Endothelial cell of umbilical vein (primary cell): Measurements from ENCODE around the gene ERLEC1. TPM values are rescaled to one million over a fixed set of nuclear protein-coding genes. Genes with fewer than 3 reads are reported as not detected.

ENCODE experiments used
- BruUV-seq: library from RNA; stranded (reverse); fragments of 400-500 nt; replicated peaks from 2 replicates; lab custom pipeline; 2021; lab: Mats Ljungman, UMichigan
- CTCF ChIA-PET: fragments of 300-600, 350-600 bp; sonication (Branson Sonifier 250); formaldehyde crosslinking; loops from one replicate; lab custom pipeline; 2021; ENCODE audit warnings: antibody characterized with exemption, inconsistent platforms; lab: Charles Lee
- POLR2A ChIA-PET: fragments of 300-600, 350-600 bp; sonication (Branson Sonifier 250); formaldehyde crosslinking; loops from one replicate; lab custom pipeline; 2021; ENCODE audit warnings: antibody characterized with exemption, inconsistent platforms; lab: Charles Lee
- DNase-seq: peaks from one replicate; pipeline ENCODE4 v3.0.0-alpha.2; 2011; ENCODE audit warnings: low read depth, low spot score
- FAIRE-seq: peaks from 2 replicates; lab custom pipeline; 2011; peaks lifted over from hg19 to GRCh38; lab: Jason Lieb, UNC
- H2AFZ ChIP-seq: 2 replicates; pipeline ENCODE4 v1.6.0; 2012; ENCODE audit warnings: low read depth, low read length, control low read depth, inconsistent platforms
- H3K27ac ChIP-seq: 2 replicates; pipeline ENCODE4 v1.5.1; 2011; ENCODE audit warnings: low read depth, mild to moderate bottlenecking, control low read depth, low read length, moderate library complexity; ENCODE audit not compliant: insufficient read depth
- H3K27me3 ChIP-seq, 2 experiments: 2 replicates each; pipeline versions ENCODE4 v1.6.0 to v1.6.1; 2011; ENCODE audit warnings: low read length in 2 of 2, mixed read lengths in 1 of 2; ENCODE audit not compliant: control insufficient read depth in 2 of 2, insufficient read depth in 2 of 2
- H3K36me3 ChIP-seq, 2 experiments: 2 replicates in 1 of 2; 3 replicates in 1 of 2; pipeline ENCODE4 v1.5.1; 2011; ENCODE audit warnings: low read length in 2 of 2, mild to moderate bottlenecking in 1 of 2, moderate library complexity in 1 of 2; ENCODE audit not compliant: control insufficient read depth in 2 of 2, insufficient read depth in 2 of 2; ENCODE audit errors: extremely low read depth in 1 of 2
- H3K4me1 ChIP-seq: 3 replicates; pipeline ENCODE4 v1.5.1; 2011; ENCODE audit warnings: mild to moderate bottlenecking, low read length; ENCODE audit not compliant: control insufficient read depth, insufficient read depth; ENCODE audit errors: extremely low read depth
- H3K4me2 ChIP-seq: 2 replicates; pipeline ENCODE4 v1.6.1; 2011; ENCODE audit warnings: low read length, control low read depth, mixed read lengths; ENCODE audit not compliant: insufficient read depth
- H3K4me3 ChIP-seq, 3 experiments: fragments of 200-600 bp in 1 of 3; sonication (generic), shearing (Covaris generic) in 1 of 3; replicated peaks in 1 of 3; 2 replicates each; pipeline ENCODE4 v1.5.1; 2011 to 2016; ENCODE audit warnings: control low read depth in 3 of 3, low read length in 3 of 3, mild to moderate bottlenecking in 2 of 3, inconsistent platforms in 1 of 3, low read depth in 1 of 3, moderate library complexity in 1 of 3; ENCODE audit not compliant: insufficient read depth in 1 of 3
- H3K79me2 ChIP-seq: 2 replicates; pipeline ENCODE4 v1.6.0; 2012; ENCODE audit warnings: low read length, inconsistent platforms; ENCODE audit not compliant: control insufficient read depth, insufficient read depth
- H3K9ac ChIP-seq: replicated peaks from 2 replicates; pipeline ENCODE3; 2011; ENCODE audit warnings: low read length, control low read depth; ENCODE audit not compliant: insufficient read depth; ENCODE audit errors: extremely low read depth
- H3K9me1 ChIP-seq: replicated peaks from 3 replicates; pipeline ENCODE4 v1.6.0; 2011; ENCODE audit warnings: mild to moderate bottlenecking, low read length; ENCODE audit not compliant: control insufficient read depth, insufficient read depth; ENCODE audit errors: extremely low read depth
- H3K9me3 ChIP-seq: replicated peaks from 2 replicates; pipeline ENCODE4 v1.5.1; 2012; ENCODE audit warnings: low read length, inconsistent platforms; ENCODE audit not compliant: control insufficient read depth, insufficient read depth
- H4K20me1 ChIP-seq: replicated peaks from 2 replicates; pipeline ENCODE3; 2011; ENCODE audit warnings: mild to moderate bottlenecking, low read length; ENCODE audit not compliant: control insufficient read depth, insufficient read depth; ENCODE audit errors: extremely low read depth
- CTCF ChIP-seq, 2 donors: IDR thresholded peaks; 1 replicate in 1 of 2; 2 replicates in 1 of 2; pipeline ENCODE4 v1.5.1; 2011; ENCODE audit warnings: low read length in 2 of 2, mild to moderate bottlenecking in 2 of 2, moderate library complexity in 2 of 2, control low read depth in 1 of 2, inconsistent platforms in 1 of 2, low read depth in 1 of 2; ENCODE audit not compliant: insufficient read depth in 1 of 2; ENCODE audit errors: extremely low read depth in 1 of 2
- EZH2 ChIP-seq: IDR thresholded peaks from 2 replicates; pipeline ENCODE4 v1.6.1; 2012; ENCODE audit warnings: borderline replicate concordance, low read depth, mild to moderate bottlenecking, moderate library complexity, low read length, inconsistent platforms; ENCODE audit not compliant: severe bottlenecking
- FOS ChIP-seq: IDR thresholded peaks from 2 replicates; pipeline ENCODE4 v1.6.1; 2011; ENCODE audit warnings: mild to moderate bottlenecking, low read length, moderate library complexity, borderline replicate concordance; ENCODE audit not compliant: insufficient read depth
- GATA2 ChIP-seq: IDR thresholded peaks from 2 replicates; pipeline ENCODE4 v1.7.0; 2011; ENCODE audit warnings: low read depth, mild to moderate bottlenecking, moderate library complexity, mixed read lengths, low read length; ENCODE audit not compliant: insufficient read length, insufficient read depth
- JUN ChIP-seq: IDR thresholded peaks from 2 replicates; pipeline ENCODE4 v1.6.1; 2011; ENCODE audit warnings: borderline replicate concordance, low read depth; ENCODE audit not compliant: insufficient read length, insufficient read depth
- MAX ChIP-seq: IDR thresholded peaks from 2 replicates; pipeline ENCODE4 v1.6.1; 2011; ENCODE audit not compliant: insufficient read depth, insufficient read length
- MYC ChIP-seq: IDR thresholded peaks from one replicate; pipeline ENCODE4 v1.6.1; 2011; ENCODE audit warnings: mild to moderate bottlenecking, low read depth, low read length
- POLR2A ChIP-seq: IDR thresholded peaks from 2 replicates; pipeline ENCODE4 v1.6.1; 2012; ENCODE audit warnings: low read depth, mild to moderate bottlenecking, control low read depth, low read length
- POLR2AphosphoS5 ChIP-seq: IDR thresholded peaks from 2 replicates; pipeline ENCODE4 v1.6.1; 2012; ENCODE audit warnings: low read depth, mild to moderate bottlenecking, control low read depth, low read length, moderate library complexity; ENCODE audit not compliant: insufficient read depth
- dilution Hi-C: fragments of 300-500 bp; cut with MboI; formaldehyde crosslinking; loops from one replicate; pipeline ENCODE4 v1.15.0; 2019; ENCODE audit warnings: low sequenced_read_pairs; ENCODE audit not compliant: extremely low pct_ligation_motif_present
- intact Hi-C: fragments of 100-400 bp; cut with micrococcal nuclease; formaldehyde crosslinking; loops from one replicate; pipeline ENCODE4 v1.10.0; 2022
- polyA plus RNA-seq, 4 experiments: library from polyadenylated mRNA; depleted of rRNA in 3 of 4; stranded (reverse) in 3 of 4; unstranded in 1 of 4; fragments of >200 nt; gene quantifications; 2 replicates each; pipeline versions ENCODE4 v1.2.1 to v1.2.3, GENCODE V29; 2011 to 2012; ENCODE audit warnings: missing spikeins in 1 of 4
- total RNA-seq: library from RNA; stranded (reverse); gene quantifications from 2 replicates; pipeline ENCODE4 v1.2.3, GENCODE V29; 2021

Gene ERLEC1
- total and polyA plus RNA-seq, 2 donors (not counting 3 experiments of a cell fraction or from before 2014, with no cell fraction given) = 23.1 to 37.6 TPM

GRCh38 chr2:53863538-53864227 is 76.8 kb downstream of the ERLEC1 start:
- peaks cover 7 to 21% of the 10 kb centered on the region in 2 experiments for H3K36me3 ChIP-seq
- H2AFZ ChIP-seq = no peak overlapping the region
- H3K4me1 ChIP-seq = no peaks in the 10 kb centered on the region
- no peaks in the 10 kb centered on the region for H4K20me1 ChIP-seq
- H3K79me2 ChIP-seq = no peaks in the 10 kb centered on the region
- dilution Hi-C loops = no loop called here
- no peaks in the 10 kb centered on the region for H3K27me3 ChIP-seq
- H3K9me3 ChIP-seq = no peaks in the 10 kb centered on the region
- no TSS peak for BruUV-seq
- ChIA-PET POLR2A (no interaction called here), CTCF (no interaction called here)
- no peak overlapping the region for H3K27ac ChIP-seq
- no peaks in the 10 kb centered on the region for H3K9me1 ChIP-seq
- no peak overlapping the region for H3K4me3 ChIP-seq
- H3K4me2 ChIP-seq = no peak overlapping the region
- no peak for TF ChIP-seq POLR2AphosphoS5
- no peak for TF ChIP-seq JUN
- no peak for TF ChIP-seq FOS
- no peak for TF ChIP-seq MAX
- no peak for TF ChIP-seq GATA2
- no peak for TF ChIP-seq POLR2A
- TF ChIP-seq CTCF (IDR thresholded peaks at IDR 0.05; ENCODE audit: extremely low read depth in 1 of 2, insufficient read depth in 1 of 2, low read depth in 1 of 2, low read length in 2 of 2) = no peak
- no peak for TF ChIP-seq EZH2
- no peak for TF ChIP-seq MYC
- no peak overlapping the region for H3K9ac ChIP-seq
- FAIRE-seq (no peak), DNase-seq (no peak)
- intact Hi-C loops = no loop called here
